ENCODE data around the gene PUM1. TPM values are rescaled to one million over a fixed set of nuclear protein-coding genes. Genes with fewer than 3 reads are reported as not detected.

Gene PUM1
- total and polyA plus RNA-seq, 2 of the 8 experiments (the other 6 are each of a cell fraction or from before 2014, with no cell fraction given) = 122 to 177 TPM

DNA sequence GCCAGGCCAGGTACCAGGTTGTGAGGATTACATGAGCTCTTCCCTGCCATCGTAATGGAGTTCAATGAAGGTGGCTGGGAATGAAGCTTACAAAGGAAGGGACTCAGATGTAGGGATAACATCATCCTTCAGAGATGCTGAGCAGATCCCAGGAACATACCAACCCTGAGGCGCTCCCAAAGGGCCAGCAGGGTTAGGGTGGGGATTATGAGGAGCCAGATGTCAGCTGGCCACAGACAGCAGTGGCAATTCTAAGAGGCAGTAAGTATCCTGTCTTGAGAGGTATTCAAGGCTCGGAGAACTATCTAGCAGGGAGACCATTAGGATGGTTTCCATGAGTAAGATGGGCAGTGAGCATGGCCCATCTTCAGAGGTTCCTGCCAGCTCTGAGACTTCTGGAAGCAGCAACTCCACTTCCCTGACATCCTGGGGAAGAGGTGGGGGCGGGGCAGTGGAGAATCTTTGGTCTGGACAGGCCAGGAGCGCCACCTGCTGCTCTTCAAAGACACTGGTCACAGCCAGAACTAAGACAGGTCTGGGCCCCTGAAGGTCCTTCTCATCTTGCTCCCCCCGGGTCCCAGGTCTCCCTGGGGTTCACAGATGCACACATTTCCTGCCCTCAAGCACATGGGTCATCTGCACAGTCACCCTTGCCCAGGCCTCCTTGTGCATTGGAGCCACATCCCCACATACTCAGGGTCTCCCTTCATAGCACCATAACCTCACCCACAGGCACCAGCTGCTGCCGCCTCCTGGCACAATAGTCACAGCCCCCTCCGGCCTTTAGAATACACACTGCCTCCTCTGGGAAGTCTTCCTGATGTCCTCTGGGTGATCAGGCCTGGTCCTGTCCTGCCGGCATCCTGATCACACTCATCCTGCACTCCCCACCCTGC, 154.2 kb downstream of the PUM1 start:
- Histone ChIP-seq H3K9me3 (ENCODE audit: insufficient read depth in 2 of 2, low read depth in 1 of 2, low read length in 1 of 2) (no peaks in the 10 kb centered on the region), H4K20me1 (replicated peaks in 1 of 2; ENCODE audit: control insufficient read depth in 1 of 2, insufficient read depth in 2 of 2, low read length in 2 of 2) (peaks cover 8 to 9% of the 10 kb centered on the region in 2 experiments), H3K27ac (ENCODE audit: low read depth, low read length) (no peak overlapping the region), H4K5ac (ENCODE audit: insufficient read length, low read depth, low read length) (no peak overlapping the region), H3K36me3 (ENCODE audit: control insufficient read depth in 2 of 4, insufficient read depth in 4 of 4, low read length in 3 of 4) (no peaks in the 10 kb centered on the region), H3K27me3 (replicated peaks in 1 of 4; ENCODE audit: control insufficient read depth in 3 of 4, extremely low read depth in 1 of 4, insufficient read depth in 3 of 4, low read length in 3 of 4) (peaks cover 0 to 20% (median 12%) of the 10 kb centered on the region in 4 experiments; a peak in 4 of 7 replicates), H4K8ac (ENCODE audit: extremely low read depth, insufficient read depth, low read length) (no peak overlapping the region), H3K9ac (replicated peaks in 1 of 4; ENCODE audit: extremely low read depth in 1 of 4, low read depth in 3 of 4, low read length in 3 of 4) (no peak overlapping the region), H3K23ac (ENCODE audit: insufficient read length) (no peak overlapping the region), H3K79me2 (ENCODE audit: control insufficient read depth in 1 of 2, insufficient read depth in 2 of 2, low read length in 2 of 2) (no peaks in the 10 kb centered on the region), H3K14ac (ENCODE audit: insufficient read length) (no peak overlapping the region), H2AK5ac (ENCODE audit: low read depth, low read length) (no peak overlapping the region), H2BK20ac (ENCODE audit: low read length) (no peak overlapping the region), H3K4me1 (replicated peaks in 1 of 4; ENCODE audit: control insufficient read depth in 3 of 4, insufficient read depth in 4 of 4, low read length in 3 of 4) (peaks cover 0 to 22% (median 17%) of the 10 kb centered on the region in 4 experiments; a peak in 6 of 7 replicates), H2BK15ac (ENCODE audit: low read length) (no peak overlapping the region), H3K4me3 (ENCODE audit: extremely low read depth in 1 of 4, insufficient read depth in 2 of 4, low read depth in 3 of 4, low read length in 4 of 4) (no peak overlapping the region), H4K91ac (replicated peaks; ENCODE audit: insufficient read length, low read length) (no peak overlapping the region), H2BK12ac (ENCODE audit: low read depth, low read length) (no peak overlapping the region), H2AFZ (ENCODE audit: low read length) (no peak overlapping the region), H3K23me2 (ENCODE audit: low read depth, low read length) (peaks cover 7% of the 10 kb centered on the region; the same call in 1 of the 2 replicates), H3K4me2 (ENCODE audit: insufficient read depth in 1 of 2, low read depth in 2 of 2, low read length in 2 of 2) (no peak overlapping the region), H2BK120ac (replicated peaks; ENCODE audit: low read depth, low read length) (no peak overlapping the region), H3K79me1 (ENCODE audit: low read depth, low read length) (no peaks in the 10 kb centered on the region), H3K56ac (replicated peaks; ENCODE audit: insufficient read length, low read depth, low read length) (no peak overlapping the region), H3K4ac (replicated peaks; ENCODE audit: insufficient read length, low read depth, low read length) (no peak overlapping the region), H3K18ac (ENCODE audit: extremely low read depth, low read length) (no peak overlapping the region), H2BK5ac (ENCODE audit: low read depth, low read length) (no peak overlapping the region)
- DNase-seq (ENCODE audit: low read depth in 1 of 2, low spot score in 2 of 2) (peak; percentile 57 to 86), FAIRE-seq (peak; percentile 86)
- POLR2A ChIA-PET (ENCODE audit: partially characterized antibody) = interaction anchor here (0.8 to 3.4 kb wide), 9 partner anchors 9 to 129 kb away, joined by 3 to 25 read pairs (median 3); no protein-coding TSS in a partner anchor
- WGBS, 2 experiments (ENCODE audit: extremely low coverage in 1 of 2, insufficient coverage in 1 of 2, insufficient read length in 1 of 2, insufficient replicate concordance in 2 of 2, low coverage in 1 of 2, low lambda C conversion rate in 2 of 2, missing lambda C conversion rate in 1 of 2) = 54% methylated on average over 9 of the region's 9 CpGs; no CpG with 5 or more reads in 1 of the 2 experiments
- CTCF ChIA-PET (ENCODE audit: partially characterized antibody) = interaction anchor here (0.5 to 27.2 kb wide), 46 partner anchors 10 to 1719 kb away, joined by 3 to 1519 read pairs (median 8); partner anchors contain the start of gene MATN1
- TF ChIP-seq RXRA (IDR thresholded peaks at IDR 0.05; ENCODE audit: insufficient read depth, low read depth, low read length) = peak; percentile 74; the same call in 1 of the 2 replicates
- TF ChIP-seq TEAD4 (IDR thresholded peaks at IDR 0.05; ENCODE audit: low read depth, low read length) = no peak
- TF ChIP-seq GABPA (IDR thresholded peaks at IDR 0.05; ENCODE audit: borderline replicate concordance, insufficient read depth, low read length) = 0 out of 2 replicates have a peak, but pooled peaks have one; percentile 49
- 0 out of 2 replicates have a peak, but pooled peaks have one; percentile 48 for TF ChIP-seq TCF12 (IDR thresholded peaks at IDR 0.05; ENCODE audit: low read depth, low read length)
- no peak for TF ChIP-seq NRF1 (IDR thresholded peaks at IDR 0.05; ENCODE audit: low read depth, low read length)
- peak; percentile 30; the same call in 1 of the 2 replicates for TF ChIP-seq TBP (IDR thresholded peaks at IDR 0.05; ENCODE audit: low read depth, low read length)
- TF ChIP-seq CREB1 (IDR thresholded peaks at IDR 0.05) = no peak
- TF ChIP-seq CHD1 (IDR thresholded peaks at IDR 0.05; ENCODE audit: low read depth, low read length) = no peak
- no peak for TF ChIP-seq ASH2L (IDR thresholded peaks at IDR 0.05; ENCODE audit: low read length)
- TF ChIP-seq SAP30 (IDR thresholded peaks at IDR 0.05; ENCODE audit: insufficient read depth, insufficient replicate concordance, low read length) = no peak
- no peak for TF ChIP-seq EGR1 (IDR thresholded peaks at IDR 0.05; ENCODE audit: borderline replicate concordance, low read depth, low read length)
- TF ChIP-seq CBX5 (IDR thresholded peaks at IDR 0.05; ENCODE audit: low read depth, low read length) = no peak

Measured in H1 (cell line).